ENCODE data around the gene MKNK1.

MKNK1 gene

GRCh38 chr1:46554597-46555381, 49.3 kb downstream of the MKNK1 start:
- no peak overlapping the region for H3K4me2 ChIP-seq
- H3K4me1 ChIP-seq (ENCODE audit: low read depth, poor library complexity, severe bottlenecking) = no peaks in the 10 kb centered on the region
- no peak overlapping the region for H3K9ac ChIP-seq
- H2AFZ ChIP-seq (ENCODE audit: low read depth) = no peak overlapping the region
- no peaks in the 10 kb centered on the region for H4K20me1 ChIP-seq (ENCODE audit: insufficient read depth)
- H3K27me3 ChIP-seq (ENCODE audit: insufficient read depth, low read depth) = peaks cover 6% of the 10 kb centered on the region; the same call in 1 of the 2 replicates
- no peak overlapping the region for H3K27ac ChIP-seq
- H3K36me3 ChIP-seq (ENCODE audit: insufficient read depth) = no peaks in the 10 kb centered on the region
- H3K4me3 ChIP-seq (IDR thresholded peaks at IDR 0.05; ENCODE audit: insufficient read depth, low read depth, low read length) = no peak overlapping the region
- no peaks in the 10 kb centered on the region for H3K79me2 ChIP-seq (ENCODE audit: insufficient read depth, low read depth)
- TF ChIP-seq CTCF (conservative IDR thresholded peaks at IDR 0.05; ENCODE audit: low read depth, low read length) = no peak

- Histone ChIP-seq H3K27me3 (ENCODE audit: insufficient read depth, low read depth) (peaks cover 6% of the 10 kb centered on the region; the same call in 1 of the 2 replicates), H3K9ac (no peak overlapping the region), H3K27ac (no peak overlapping the region), H3K36me3 (ENCODE audit: insufficient read depth) (no peaks in the 10 kb centered on the region), H3K4me1 (ENCODE audit: low read depth, poor library complexity, severe bottlenecking) (no peaks in the 10 kb centered on the region), H3K4me3 (IDR thresholded peaks at IDR 0.05; ENCODE audit: insufficient read depth, low read depth, low read length) (no peak overlapping the region), H4K20me1 (ENCODE audit: insufficient read depth) (no peaks in the 10 kb centered on the region), H3K79me2 (ENCODE audit: insufficient read depth, low read depth) (no peaks in the 10 kb centered on the region), H3K4me2 (no peak overlapping the region), H2AFZ (ENCODE audit: low read depth) (no peak overlapping the region)
- no peak for TF ChIP-seq CTCF (conservative IDR thresholded peaks at IDR 0.05; ENCODE audit: low read depth, low read length)
These were observed 49.9 kb downstream of the MKNK1 start for GRCh38 chr1:46554236-46554596.

GRCh38 chr1:46553506-46553905, 50.6 kb downstream of the MKNK1 start:
- H3K4me2 ChIP-seq = no peak overlapping the region
- no peaks in the 10 kb centered on the region for H3K79me2 ChIP-seq (ENCODE audit: insufficient read depth, low read depth)
- H3K4me1 ChIP-seq (ENCODE audit: low read depth, poor library complexity, severe bottlenecking) = no peaks in the 10 kb centered on the region
- no peak overlapping the region for H2AFZ ChIP-seq (ENCODE audit: low read depth)
- no peak overlapping the region for H3K27ac ChIP-seq
- H3K27me3 ChIP-seq (ENCODE audit: insufficient read depth, low read depth) = peaks cover 6% of the 10 kb centered on the region; the same call in 1 of the 2 replicates
- H3K36me3 ChIP-seq (ENCODE audit: insufficient read depth) = no peaks in the 10 kb centered on the region
- H3K9ac ChIP-seq = no peak overlapping the region
- H3K4me3 ChIP-seq (IDR thresholded peaks at IDR 0.05; ENCODE audit: insufficient read depth, low read depth, low read length) = no peak overlapping the region
- no peak for TF ChIP-seq CTCF (conservative IDR thresholded peaks at IDR 0.05; ENCODE audit: low read depth, low read length)
- no peaks in the 10 kb centered on the region for H4K20me1 ChIP-seq (ENCODE audit: insufficient read depth)

GRCh38 chr1:46552357-46553237, 51.5 kb downstream of the MKNK1 start:
- no peaks in the 10 kb centered on the region for H3K36me3 ChIP-seq (ENCODE audit: insufficient read depth)

More at GRCh38 chr1:46552357-46553237, 51.5 kb downstream of the MKNK1 start:
- TF ChIP-seq CTCF (conservative IDR thresholded peaks at IDR 0.05; ENCODE audit: low read depth, low read length) = no peak
- no peak overlapping the region for H3K27ac ChIP-seq
- H2AFZ ChIP-seq (ENCODE audit: low read depth) = no peak overlapping the region
- H4K20me1 ChIP-seq (ENCODE audit: insufficient read depth) = no peaks in the 10 kb centered on the region
- no peaks in the 10 kb centered on the region for H3K79me2 ChIP-seq (ENCODE audit: insufficient read depth, low read depth)
- no peaks in the 10 kb centered on the region for H3K4me1 ChIP-seq (ENCODE audit: low read depth, poor library complexity, severe bottlenecking)
- peaks cover 6% of the 10 kb centered on the region; the same call in 1 of the 2 replicates for H3K27me3 ChIP-seq (ENCODE audit: insufficient read depth, low read depth)
- no peak overlapping the region for H3K4me2 ChIP-seq
- H3K4me3 ChIP-seq (IDR thresholded peaks at IDR 0.05; ENCODE audit: insufficient read depth, low read depth, low read length) = no peak overlapping the region
- no peak overlapping the region for H3K9ac ChIP-seq

Measured in KMS-11 (cell line).